OCI-LY3 (cell line): ENCODE measurements around the gene UXT.

ENCODE experiments used
- EZH2phosphoT487 ChIP-seq: fragments of 200-600 bp; shearing (Covaris generic); IDR thresholded peaks from 2 replicates; pipeline ENCODE4 v1.6.1; 2018; ENCODE audit warnings: antibody characterized with exemption, mixed run types, low read depth
- TF ChIP-seq, protein P1 (sequence below): fragments of 200-600, 300-600 bp; sonication (generic); IDR thresholded peaks from 2 replicates; pipeline ENCODE4 v1.5.1; 2014; ENCODE audit warnings: antibody characterized with exemption, low read length, low read depth

GRCh38 chrX:47649271-47649670 is 9.7 kb downstream of the UXT start:
- TF ChIP-seq, protein P1, sequence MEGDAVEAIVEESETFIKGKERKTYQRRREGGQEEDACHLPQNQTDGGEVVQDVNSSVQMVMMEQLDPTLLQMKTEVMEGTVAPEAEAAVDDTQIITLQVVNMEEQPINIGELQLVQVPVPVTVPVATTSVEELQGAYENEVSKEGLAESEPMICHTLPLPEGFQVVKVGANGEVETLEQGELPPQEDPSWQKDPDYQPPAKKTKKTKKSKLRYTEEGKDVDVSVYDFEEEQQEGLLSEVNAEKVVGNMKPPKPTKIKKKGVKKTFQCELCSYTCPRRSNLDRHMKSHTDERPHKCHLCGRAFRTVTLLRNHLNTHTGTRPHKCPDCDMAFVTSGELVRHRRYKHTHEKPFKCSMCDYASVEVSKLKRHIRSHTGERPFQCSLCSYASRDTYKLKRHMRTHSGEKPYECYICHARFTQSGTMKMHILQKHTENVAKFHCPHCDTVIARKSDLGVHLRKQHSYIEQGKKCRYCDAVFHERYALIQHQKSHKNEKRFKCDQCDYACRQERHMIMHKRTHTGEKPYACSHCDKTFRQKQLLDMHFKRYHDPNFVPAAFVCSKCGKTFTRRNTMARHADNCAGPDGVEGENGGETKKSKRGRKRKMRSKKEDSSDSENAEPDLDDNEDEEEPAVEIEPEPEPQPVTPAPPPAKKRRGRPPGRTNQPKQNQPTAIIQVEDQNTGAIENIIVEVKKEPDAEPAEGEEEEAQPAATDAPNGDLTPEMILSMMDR: no peak
- TF ChIP-seq EZH2phosphoT487: no peak
